Hippocampal formation (tissue), 2 donors: ENCODE measurements around the gene TMEM258.

ENCODE experiments used
- DNase-seq, 2 donors: peaks; one replicate each; lab custom pipeline; 2025; lab: John Stamatoyannopoulos, UW

TMEM258 gene

GRCh38 chr11:61776561-61777075, 15.8 kb downstream of the TMEM258 start:
- peak; percentile 22 to 56 for DNase-seq

DNA sequence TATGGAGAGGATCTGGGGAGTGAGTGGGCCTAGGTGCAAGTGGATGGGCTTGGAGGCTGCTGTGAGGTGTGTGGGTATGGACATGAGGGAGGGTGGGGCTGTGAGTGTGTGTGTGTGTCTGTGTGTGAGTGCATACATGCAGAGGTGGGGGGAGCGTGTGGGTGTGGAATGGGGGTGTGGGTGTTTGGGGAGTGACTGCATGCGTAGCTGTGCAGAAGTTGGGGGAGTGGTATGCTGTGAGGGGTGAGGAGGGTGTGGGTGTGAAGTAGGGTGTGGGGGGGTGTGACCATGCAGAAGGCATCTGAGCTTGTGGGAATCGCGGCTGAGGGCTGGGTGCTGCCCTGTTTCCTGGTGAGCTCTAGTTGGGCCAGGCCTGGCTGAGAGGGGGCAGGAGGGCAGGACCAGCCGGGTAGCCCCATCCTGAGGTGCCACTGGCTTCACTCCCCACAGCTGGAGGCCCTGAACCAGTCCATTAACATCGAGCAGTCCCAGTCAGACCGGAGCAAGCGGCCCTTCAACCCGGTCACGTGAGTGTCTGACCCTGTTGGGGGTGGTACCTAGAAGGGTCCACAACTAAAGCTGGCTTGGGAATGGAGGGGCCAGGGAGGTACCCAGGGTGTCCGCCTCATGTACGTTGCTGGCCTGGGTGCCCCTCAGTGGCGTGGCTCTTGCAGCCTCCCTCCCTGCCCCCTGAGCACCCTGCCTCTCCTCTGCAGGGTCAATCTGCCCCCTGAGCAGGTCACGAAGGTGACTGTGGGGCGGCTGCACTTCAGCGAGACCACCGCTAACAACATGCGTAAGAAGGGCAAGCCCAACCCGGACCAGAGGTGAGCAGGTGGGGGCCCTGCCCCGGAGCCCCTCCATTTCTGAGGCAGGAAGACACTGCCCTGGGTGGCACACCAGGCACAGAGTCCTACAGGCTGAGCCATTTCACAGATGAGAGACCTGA, 16.5 kb downstream of the TMEM258 start:
- DNase-seq, result no peak

DNA sequence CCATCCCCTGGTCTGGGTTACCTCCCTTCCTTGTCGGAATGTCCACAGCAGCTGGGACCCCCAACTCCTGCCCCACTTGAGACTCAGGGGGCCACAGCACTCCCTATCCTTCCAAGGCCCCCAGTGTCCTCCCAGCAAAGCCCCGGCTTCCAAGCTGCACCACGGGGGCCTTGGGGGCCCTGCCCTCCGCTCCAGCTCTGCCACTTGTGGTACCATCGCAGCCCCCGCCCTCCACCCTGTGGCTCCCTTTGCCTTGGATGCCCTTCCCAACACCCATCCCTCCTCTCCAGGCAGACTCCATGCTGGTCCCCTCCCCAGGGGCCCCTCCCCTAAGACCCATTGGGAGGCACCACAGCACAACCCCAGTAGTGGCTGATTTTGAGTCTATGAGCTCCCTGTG, 17.3 kb downstream of the TMEM258 start:
- no peak for DNase-seq

DNA sequence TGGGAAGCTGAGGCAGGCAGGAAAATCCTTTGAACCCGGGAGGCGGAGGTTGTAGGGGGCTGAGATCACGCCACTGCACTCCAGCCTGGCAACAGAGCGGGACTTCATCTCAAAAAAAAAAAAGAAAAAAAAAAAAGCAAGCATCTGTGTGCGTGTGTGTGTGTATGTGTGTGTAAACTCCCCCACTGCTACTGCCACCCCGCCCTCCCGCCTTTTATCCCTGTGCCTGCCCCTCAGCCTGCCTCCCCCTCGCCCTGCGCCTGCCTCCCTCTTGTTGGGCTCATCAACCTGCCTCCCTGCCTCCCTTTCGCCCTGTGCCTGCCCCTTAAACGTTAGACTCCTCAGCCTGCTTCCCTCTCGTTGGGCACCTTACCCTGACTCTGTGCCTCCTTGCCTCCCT, 18.0 kb downstream of the TMEM258 start:
- peak in 1 of 2 donors; percentile 24 for DNase-seq

DNA sequence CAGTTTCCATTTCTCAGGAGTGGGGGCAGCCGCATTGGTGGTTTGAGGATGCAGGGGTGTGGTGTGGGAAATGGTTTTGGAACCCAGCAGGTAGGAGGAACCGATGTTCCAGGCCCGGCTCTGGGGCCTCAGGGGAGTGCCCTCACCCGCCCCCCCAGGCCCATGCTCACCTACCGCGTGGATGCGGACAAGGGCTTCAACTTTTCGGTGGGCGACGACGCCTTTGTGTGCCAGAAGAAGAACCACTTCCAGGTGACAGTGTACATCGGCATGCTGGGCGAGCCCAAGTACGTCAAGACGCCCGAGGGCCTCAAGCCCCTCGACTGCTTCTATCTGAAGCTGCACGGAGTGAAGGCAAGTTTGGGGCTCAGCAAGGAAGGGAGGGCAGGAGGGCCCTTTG, 18.6 kb downstream of the TMEM258 start:
- DNase-seq, result no peak

DNA sequence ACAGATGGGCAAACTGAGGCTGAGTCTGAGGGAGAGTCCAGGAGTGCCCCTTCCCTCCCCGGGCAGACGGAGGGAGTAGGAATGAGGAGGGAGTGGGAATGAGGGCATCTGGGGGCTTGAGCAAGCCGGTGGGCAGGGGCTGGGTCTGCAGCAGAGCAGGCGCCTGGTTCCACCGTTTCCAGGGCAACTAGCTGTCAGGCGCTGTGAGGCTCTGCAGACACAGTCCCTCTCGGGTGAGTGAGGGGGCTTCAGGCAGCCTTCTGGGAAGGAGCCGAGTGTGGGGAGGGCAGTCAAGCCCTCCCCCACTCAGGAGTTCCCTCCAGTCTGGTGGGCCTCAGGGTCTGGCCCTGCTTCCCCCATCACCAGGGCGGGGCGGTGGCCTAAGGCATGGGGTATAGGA, 19.0 kb downstream of the TMEM258 start:
- no peak for DNase-seq

DNA sequence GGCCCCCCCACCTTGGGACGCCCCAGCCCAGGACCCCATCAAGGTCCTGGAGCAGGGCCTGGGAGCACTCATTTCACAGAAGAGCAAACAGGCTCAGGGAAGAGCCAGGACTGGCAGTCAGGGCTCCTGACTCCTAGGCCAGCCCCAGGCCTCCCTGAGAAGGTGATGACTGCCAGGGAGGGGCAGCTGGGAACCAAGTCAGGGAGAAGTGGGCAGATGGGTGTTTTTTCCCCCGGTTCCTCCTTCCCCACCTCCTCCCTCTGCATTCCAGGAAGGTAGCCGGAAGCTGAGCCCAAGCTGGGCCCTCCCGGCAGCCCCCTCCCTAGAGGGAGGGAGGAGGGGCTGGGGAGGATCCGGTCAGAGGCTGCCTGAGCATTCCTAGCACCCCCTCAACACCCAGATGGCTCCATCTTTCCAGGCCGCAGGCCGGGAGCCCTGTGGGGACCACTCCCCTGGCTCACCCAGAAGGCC, 20.4 kb downstream of the TMEM258 start:
- DNase-seq, result no peak

- no peak for DNase-seq
These were observed 21.1 kb downstream of the TMEM258 start for GRCh38 chr11:61771195-61771894.

DNA sequence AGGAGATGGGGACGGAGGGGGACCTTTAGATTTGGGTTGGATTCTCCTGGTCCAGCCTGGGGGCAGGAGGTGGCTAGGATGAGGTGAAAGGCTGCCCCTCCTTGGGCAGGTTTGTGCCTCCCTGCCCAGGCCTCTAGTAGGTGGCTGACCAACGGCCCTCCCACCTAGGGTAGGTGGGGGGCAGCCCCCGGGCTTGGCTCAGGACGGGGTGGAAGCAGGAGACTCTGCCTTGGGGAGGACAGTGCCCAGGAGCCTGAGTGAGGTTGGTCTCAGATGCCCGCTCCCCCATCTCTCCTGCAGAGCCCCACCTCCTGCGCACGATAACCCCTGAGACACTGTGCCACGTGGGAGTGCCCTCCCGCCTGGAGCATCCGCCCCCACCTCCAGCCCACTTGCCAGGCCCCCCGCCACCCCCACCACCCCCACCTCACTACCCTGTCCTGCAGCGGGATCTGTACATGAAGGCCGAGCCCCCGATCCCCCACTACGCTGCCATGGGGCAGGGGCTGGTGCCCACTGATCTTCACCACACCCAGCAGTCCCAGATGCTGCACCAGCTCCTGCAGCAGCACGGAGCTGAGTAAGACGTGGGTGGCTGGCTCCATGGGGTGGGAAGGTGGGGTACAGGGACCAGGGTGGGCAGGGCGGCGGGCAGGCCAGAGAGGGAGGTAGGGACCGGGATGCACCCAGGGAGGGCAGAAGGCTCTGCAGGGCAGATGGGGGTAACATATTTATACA, 22.3 kb downstream of the TMEM258 start:
- DNase-seq, result no peak

DNA sequence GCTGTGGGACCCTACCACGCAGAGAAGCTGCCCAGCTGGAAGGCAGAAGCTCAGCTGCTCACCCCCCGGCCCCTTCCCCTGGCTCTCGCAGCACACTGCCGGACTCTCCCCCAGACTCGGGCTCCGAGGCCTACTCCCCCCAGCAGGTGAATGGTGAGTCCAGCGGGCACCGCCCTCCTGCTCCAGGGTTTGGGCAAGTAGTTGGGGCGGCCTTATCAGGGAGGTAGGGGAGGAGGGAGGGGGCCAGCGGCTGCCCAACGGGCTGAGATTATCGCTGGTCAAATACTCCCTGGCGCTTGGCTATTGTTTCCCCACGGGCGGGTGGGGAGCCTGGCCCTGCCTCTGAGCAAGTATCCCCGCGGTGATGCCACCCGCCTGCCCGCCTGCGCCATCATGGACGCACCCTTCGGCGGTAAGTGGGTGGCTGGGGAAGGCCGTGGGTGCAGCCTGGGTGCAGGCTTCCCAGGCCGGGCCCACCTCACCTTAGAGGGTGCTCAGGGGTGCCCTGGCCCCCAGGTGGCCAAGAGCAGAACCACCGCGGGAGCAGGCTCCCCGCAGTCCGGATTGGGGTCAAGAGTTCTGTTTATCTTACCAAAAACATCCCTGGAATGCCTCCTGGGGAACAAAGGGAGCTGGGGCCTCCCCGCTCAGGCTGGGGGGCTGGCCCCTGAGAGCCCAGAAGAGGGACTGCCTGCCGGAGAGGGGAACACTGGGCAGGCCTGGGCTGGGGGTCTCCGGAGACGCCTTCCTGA, 23.1 kb downstream of the TMEM258 start:
- no peak for DNase-seq

- DNase-seq, result no peak
These were observed 23.9 kb downstream of the TMEM258 start for GRCh38 chr11:61768376-61769076.

DNA sequence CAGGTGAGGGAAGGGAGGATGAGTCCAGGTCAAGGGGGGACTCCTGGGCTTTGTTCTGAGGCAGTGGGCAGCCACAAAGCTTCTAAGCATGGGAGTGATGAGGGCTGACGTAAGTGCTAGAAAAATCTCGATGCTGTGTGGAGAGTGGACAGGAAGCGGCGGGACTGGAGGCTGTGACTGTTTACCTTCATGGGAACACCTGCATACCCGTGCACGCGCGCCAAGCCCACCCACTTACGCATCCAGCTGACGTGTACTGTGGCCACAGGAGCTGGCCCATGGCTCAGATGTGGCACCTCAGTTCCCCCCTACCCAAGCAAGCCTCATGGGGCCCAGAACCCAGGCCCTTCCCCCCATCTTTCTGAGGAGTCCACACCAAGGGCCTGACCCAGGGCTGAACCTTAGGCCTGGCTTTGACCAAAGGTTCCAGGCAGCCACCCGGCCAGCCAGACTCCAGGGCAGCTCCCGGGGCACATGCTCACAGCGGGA, 26.0 kb downstream of the TMEM258 start:
- no peak for DNase-seq

DNA sequence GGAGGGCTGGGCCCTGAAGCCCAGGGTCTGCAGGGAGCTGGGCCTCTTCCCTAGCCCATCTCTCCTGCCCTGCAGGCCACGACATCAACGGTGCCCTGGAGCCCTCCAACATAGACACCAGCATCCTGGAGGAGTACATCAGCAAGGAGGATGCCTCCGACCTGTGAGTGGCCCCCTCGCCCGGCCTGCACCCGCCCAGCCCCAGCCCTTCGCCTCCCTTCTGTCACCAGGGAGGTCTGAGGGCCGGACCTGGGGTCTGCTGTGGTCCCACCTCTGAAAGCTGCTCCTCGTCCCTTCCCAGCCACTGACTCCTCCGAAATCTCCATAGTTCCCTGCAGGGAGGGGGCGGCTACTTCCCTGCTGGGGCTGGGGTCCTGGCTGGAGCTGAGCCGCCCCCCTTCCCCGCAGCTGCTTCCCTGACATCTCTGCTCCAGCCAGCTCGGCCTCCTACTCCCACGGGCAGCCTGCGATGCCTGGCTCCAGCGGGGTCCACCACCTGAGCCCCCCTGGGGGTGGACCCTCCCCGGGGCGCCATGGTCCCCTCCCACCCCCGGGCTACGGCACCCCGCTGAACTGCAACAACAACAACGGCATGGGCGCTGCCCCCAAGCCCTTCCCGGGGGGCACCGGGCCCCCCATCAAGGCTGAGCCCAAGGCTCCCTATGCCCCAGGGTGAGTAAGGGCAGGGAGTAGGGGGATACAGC, 26.7 kb downstream of the TMEM258 start:
- no peak for DNase-seq

GRCh38 chr11:61764606-61765260, 27.7 kb downstream of the TMEM258 start:
- DNase-seq, result no peak

DNA sequence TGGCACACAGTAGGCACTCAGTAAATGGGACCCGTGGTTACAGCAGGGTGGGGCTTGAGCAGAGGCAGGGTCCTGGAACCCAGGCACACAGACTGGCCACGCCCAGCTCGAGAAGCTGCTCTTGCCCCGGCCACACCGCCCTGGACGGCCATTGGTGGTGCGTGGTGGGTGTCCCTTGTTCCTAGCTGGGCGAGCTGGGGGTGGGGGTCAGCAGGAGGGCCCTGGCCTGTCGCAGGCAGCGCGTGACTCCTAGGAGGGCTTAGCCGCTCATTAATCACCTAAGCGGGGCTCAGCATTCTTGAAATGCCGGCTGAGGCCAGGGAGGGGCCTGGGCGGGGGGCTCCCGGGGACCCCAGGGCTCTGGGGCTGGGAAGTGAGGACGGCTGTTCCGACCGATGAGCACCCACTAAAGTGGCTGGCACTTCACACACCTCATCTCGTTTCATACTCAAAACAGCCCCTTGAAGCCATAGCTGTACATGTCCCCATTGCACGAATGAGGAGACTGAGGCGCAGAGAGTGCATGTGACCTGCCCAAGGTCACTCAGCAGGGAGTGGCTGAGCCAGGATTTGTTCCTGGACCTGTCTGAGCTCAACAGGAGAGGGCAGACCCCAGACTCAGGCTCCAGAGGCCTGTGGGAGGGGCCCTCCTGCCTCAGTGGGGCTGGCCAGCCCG, 28.3 kb downstream of the TMEM258 start:
- DNase-seq, result no peak

- DNase-seq, result no peak
These were observed 29.6 kb downstream of the TMEM258 start for GRCh38 chr11:61762798-61763197.

DNA sequence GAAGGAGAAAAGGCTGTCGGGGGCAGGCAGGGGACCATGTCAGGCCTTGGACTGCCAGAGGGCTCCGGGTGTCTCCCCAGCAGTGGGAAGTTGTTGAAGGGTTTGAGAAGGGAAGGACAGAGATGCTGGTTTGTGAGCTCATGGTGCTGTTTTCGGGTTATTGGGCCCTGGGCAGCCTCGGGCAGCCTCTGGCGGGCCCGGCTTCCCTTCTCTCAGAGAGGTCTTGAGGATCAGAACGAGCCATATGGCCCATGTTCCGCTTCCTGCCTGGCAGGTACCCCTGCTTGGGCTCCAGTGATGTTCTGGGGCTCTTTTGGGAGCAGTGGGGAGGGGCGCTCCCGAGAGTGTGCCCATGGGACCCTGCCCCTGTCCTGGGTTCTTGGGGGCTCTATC, 30.2 kb downstream of the TMEM258 start:
- no peak for DNase-seq

GRCh38 chr11:61761440-61762222, 30.8 kb downstream of the TMEM258 start:
- DNase-seq, result no peak
